ENCODE measurements around the gene SNRPB. TPM values are rescaled to one million over a fixed set of nuclear protein-coding genes. Genes with fewer than 3 reads are reported as not detected.

Gene SNRPB
- total RNA-seq, 1 donor from 2014 or later = 112 TPM

- Mint-ChIP-seq H3K36me3 (ENCODE audit: unreplicated experiment) (peaks cover 24% of the 10 kb centered on the region), H3K27ac (ENCODE audit: unreplicated experiment) (peak overlapping the region; percentile 98), H3K4me1 (ENCODE audit: unreplicated experiment) (peaks cover 33% of the 10 kb centered on the region), H3K9me3 (ENCODE audit: unreplicated experiment) (no peaks in the 10 kb centered on the region), H3K4me3 (ENCODE audit: unreplicated experiment) (peak overlapping the region; percentile 97), H3K27me3 (ENCODE audit: unreplicated experiment) (no peaks in the 10 kb centered on the region)
- TF ChIP-seq, protein P1, sequence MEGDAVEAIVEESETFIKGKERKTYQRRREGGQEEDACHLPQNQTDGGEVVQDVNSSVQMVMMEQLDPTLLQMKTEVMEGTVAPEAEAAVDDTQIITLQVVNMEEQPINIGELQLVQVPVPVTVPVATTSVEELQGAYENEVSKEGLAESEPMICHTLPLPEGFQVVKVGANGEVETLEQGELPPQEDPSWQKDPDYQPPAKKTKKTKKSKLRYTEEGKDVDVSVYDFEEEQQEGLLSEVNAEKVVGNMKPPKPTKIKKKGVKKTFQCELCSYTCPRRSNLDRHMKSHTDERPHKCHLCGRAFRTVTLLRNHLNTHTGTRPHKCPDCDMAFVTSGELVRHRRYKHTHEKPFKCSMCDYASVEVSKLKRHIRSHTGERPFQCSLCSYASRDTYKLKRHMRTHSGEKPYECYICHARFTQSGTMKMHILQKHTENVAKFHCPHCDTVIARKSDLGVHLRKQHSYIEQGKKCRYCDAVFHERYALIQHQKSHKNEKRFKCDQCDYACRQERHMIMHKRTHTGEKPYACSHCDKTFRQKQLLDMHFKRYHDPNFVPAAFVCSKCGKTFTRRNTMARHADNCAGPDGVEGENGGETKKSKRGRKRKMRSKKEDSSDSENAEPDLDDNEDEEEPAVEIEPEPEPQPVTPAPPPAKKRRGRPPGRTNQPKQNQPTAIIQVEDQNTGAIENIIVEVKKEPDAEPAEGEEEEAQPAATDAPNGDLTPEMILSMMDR (IDR thresholded peaks at IDR 0.05) = no peak
- no peak for DNase-seq (ENCODE audit: extremely low spot score, unreplicated experiment)
Measured at GRCh38 chr20:2469991-2470422, 582 bp downstream of the SNRPB start.

GRCh38 chr20:2468581-2469407, 1.8 kb downstream of the SNRPB start:
- no peaks in the 10 kb centered on the region for H3K27me3 Mint-ChIP-seq (ENCODE audit: unreplicated experiment)
- no peak for DNase-seq (ENCODE audit: extremely low spot score, unreplicated experiment)
- peaks cover 33% of the 10 kb centered on the region for H3K36me3 Mint-ChIP-seq (ENCODE audit: unreplicated experiment)
- TF ChIP-seq, protein P1 (IDR thresholded peaks at IDR 0.05) = no peak
- peaks cover 33% of the 10 kb centered on the region for H3K4me1 Mint-ChIP-seq (ENCODE audit: unreplicated experiment)
- no peak overlapping the region for H3K27ac Mint-ChIP-seq (ENCODE audit: unreplicated experiment)
- H3K9me3 Mint-ChIP-seq (ENCODE audit: unreplicated experiment) = no peaks in the 10 kb centered on the region
- H3K4me3 Mint-ChIP-seq (ENCODE audit: unreplicated experiment) = peak overlapping the region; percentile 97

GRCh38 chr20:2467412-2467811, 3.2 kb downstream of the SNRPB start:
- no peaks in the 10 kb centered on the region for H3K27me3 Mint-ChIP-seq (ENCODE audit: unreplicated experiment)
- H3K27ac Mint-ChIP-seq (ENCODE audit: unreplicated experiment) = no peak overlapping the region
- DNase-seq (ENCODE audit: extremely low spot score, unreplicated experiment) = no peak
- H3K36me3 Mint-ChIP-seq (ENCODE audit: unreplicated experiment) = peaks cover 47% of the 10 kb centered on the region
- TF ChIP-seq, protein P1 (IDR thresholded peaks at IDR 0.05) = no peak
- H3K9me3 Mint-ChIP-seq (ENCODE audit: unreplicated experiment) = no peaks in the 10 kb centered on the region
- H3K4me1 Mint-ChIP-seq (ENCODE audit: unreplicated experiment) = peaks cover 33% of the 10 kb centered on the region
- no peak overlapping the region for H3K4me3 Mint-ChIP-seq (ENCODE audit: unreplicated experiment)

GRCh38 chr20:2465100-2465499, 5.5 kb downstream of the SNRPB start:
- no peak for DNase-seq (ENCODE audit: extremely low spot score, unreplicated experiment)
- peaks cover 66% of the 10 kb centered on the region for H3K36me3 Mint-ChIP-seq (ENCODE audit: unreplicated experiment)
- H3K4me3 Mint-ChIP-seq (ENCODE audit: unreplicated experiment) = no peak overlapping the region
- TF ChIP-seq, protein P1 (IDR thresholded peaks at IDR 0.05) = no peak
- H3K9me3 Mint-ChIP-seq (ENCODE audit: unreplicated experiment) = no peaks in the 10 kb centered on the region
- H3K4me1 Mint-ChIP-seq (ENCODE audit: unreplicated experiment) = peaks cover 24% of the 10 kb centered on the region
- no peak overlapping the region for H3K27ac Mint-ChIP-seq (ENCODE audit: unreplicated experiment)
- H3K27me3 Mint-ChIP-seq (ENCODE audit: unreplicated experiment) = no peaks in the 10 kb centered on the region

DNA sequence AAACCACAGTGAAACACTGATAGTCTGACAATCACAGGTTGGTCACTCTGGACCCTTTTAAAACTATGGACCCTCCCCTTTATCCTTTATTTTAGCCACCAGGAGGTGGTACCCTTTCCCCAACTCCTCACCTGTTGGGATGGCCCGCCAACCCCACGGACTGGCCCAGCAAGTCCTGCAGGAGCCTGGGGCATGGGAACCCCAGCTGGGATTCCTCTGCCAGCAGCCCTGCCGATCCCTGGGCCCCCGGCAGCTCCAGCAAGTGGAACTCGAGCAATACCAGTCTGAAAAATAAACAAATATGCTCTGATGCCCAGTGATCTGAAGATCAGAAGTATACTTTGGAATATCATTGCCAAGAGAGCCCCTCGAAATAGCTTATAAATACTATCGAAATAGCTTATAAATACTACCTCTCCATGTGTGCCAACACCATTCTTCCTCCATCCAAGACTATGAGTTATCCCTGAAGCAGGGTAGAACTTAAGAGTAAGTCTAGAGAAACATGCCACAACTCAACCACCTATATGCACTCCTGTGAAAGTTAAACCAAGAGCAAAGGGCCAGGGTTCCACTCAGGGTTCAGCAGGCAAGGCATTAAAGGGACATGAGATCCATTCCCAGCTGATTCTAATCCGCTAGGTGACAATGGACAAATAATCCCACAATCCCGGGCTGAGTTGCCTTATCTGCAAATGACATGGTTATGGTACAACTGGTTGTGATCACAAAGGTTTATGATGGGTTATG, 6.8 kb downstream of the SNRPB start:
- peaks cover 14% of the 10 kb centered on the region for H3K4me1 Mint-ChIP-seq (ENCODE audit: unreplicated experiment)
- TF ChIP-seq, protein P1 (IDR thresholded peaks at IDR 0.05) = no peak
- no peak overlapping the region for H3K27ac Mint-ChIP-seq (ENCODE audit: unreplicated experiment)
- peaks cover 70% of the 10 kb centered on the region for H3K36me3 Mint-ChIP-seq (ENCODE audit: unreplicated experiment)
- H3K27me3 Mint-ChIP-seq (ENCODE audit: unreplicated experiment) = no peaks in the 10 kb centered on the region
- no peak for DNase-seq (ENCODE audit: extremely low spot score, unreplicated experiment)
- no peaks in the 10 kb centered on the region for H3K9me3 Mint-ChIP-seq (ENCODE audit: unreplicated experiment)
- no peak overlapping the region for H3K4me3 Mint-ChIP-seq (ENCODE audit: unreplicated experiment)
